ENCODE results near the gene NOL8. TPM values are rescaled to one million over a fixed set of nuclear protein-coding genes. Genes with fewer than 3 reads are reported as not detected.

NOL8 gene
- total and polyA plus RNA-seq, 2 experiments from 2014 or later: 26.0 to 42.7 TPM

- Histone ChIP-seq H3K36me3 (ENCODE audit: insufficient read depth) (peaks cover 99% of the 10 kb centered on the region), H3K4me3 (no peak overlapping the region), H3F3A (replicated peaks; ENCODE audit: low read depth) (peaks cover 23% of the 10 kb centered on the region; the same call in 1 of the 2 replicates), H3K27ac (ENCODE audit: low read depth) (no peak overlapping the region), H3K4me1 (ENCODE audit: insufficient read depth) (no peaks in the 10 kb centered on the region), H2AFZ (no peak overlapping the region), H3K4me2 (no peak overlapping the region), H3K9me2 (ENCODE audit: insufficient read depth) (no peaks in the 10 kb centered on the region), H3K27me3 (ENCODE audit: insufficient read depth) (no peaks in the 10 kb centered on the region), H3K79me2 (replicated peaks; ENCODE audit: insufficient read depth) (peaks cover 4% of the 10 kb centered on the region), H4K20me1 (replicated peaks; ENCODE audit: insufficient read depth) (peaks cover 28% of the 10 kb centered on the region)
- TF ChIP-seq, protein P1, sequence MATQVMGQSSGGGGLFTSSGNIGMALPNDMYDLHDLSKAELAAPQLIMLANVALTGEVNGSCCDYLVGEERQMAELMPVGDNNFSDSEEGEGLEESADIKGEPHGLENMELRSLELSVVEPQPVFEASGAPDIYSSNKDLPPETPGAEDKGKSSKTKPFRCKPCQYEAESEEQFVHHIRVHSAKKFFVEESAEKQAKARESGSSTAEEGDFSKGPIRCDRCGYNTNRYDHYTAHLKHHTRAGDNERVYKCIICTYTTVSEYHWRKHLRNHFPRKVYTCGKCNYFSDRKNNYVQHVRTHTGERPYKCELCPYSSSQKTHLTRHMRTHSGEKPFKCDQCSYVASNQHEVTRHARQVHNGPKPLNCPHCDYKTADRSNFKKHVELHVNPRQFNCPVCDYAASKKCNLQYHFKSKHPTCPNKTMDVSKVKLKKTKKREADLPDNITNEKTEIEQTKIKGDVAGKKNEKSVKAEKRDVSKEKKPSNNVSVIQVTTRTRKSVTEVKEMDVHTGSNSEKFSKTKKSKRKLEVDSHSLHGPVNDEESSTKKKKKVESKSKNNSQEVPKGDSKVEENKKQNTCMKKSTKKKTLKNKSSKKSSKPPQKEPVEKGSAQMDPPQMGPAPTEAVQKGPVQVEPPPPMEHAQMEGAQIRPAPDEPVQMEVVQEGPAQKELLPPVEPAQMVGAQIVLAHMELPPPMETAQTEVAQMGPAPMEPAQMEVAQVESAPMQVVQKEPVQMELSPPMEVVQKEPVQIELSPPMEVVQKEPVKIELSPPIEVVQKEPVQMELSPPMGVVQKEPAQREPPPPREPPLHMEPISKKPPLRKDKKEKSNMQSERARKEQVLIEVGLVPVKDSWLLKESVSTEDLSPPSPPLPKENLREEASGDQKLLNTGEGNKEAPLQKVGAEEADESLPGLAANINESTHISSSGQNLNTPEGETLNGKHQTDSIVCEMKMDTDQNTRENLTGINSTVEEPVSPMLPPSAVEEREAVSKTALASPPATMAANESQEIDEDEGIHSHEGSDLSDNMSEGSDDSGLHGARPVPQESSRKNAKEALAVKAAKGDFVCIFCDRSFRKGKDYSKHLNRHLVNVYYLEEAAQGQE (IDR thresholded peaks at IDR 0.05; ENCODE audit: unreplicated experiment): no peak
- TF ChIP-seq POLR2AphosphoS5 (IDR thresholded peaks at IDR 0.05; ENCODE audit: low read depth) (no peak), ZNF114 (CRISPR knock-in tag; IDR thresholded peaks at IDR 0.05) (no peak), STAT1 (IDR thresholded peaks at IDR 0.05; ENCODE audit: unreplicated experiment) (no peak), CREB1 (CRISPR knock-in tag; IDR thresholded peaks at IDR 0.05; ENCODE audit: low read depth) (no peak), EZH2phosphoT487 (IDR thresholded peaks at IDR 0.05; ENCODE audit: unreplicated experiment) (no peak), ZNF331 (CRISPR knock-in tag; IDR thresholded peaks at IDR 0.05; ENCODE audit: low read depth) (no peak), NANOG (IDR thresholded peaks at IDR 0.05; ENCODE audit: borderline replicate concordance) (no peak)
- TF ChIP-seq, protein P2, sequence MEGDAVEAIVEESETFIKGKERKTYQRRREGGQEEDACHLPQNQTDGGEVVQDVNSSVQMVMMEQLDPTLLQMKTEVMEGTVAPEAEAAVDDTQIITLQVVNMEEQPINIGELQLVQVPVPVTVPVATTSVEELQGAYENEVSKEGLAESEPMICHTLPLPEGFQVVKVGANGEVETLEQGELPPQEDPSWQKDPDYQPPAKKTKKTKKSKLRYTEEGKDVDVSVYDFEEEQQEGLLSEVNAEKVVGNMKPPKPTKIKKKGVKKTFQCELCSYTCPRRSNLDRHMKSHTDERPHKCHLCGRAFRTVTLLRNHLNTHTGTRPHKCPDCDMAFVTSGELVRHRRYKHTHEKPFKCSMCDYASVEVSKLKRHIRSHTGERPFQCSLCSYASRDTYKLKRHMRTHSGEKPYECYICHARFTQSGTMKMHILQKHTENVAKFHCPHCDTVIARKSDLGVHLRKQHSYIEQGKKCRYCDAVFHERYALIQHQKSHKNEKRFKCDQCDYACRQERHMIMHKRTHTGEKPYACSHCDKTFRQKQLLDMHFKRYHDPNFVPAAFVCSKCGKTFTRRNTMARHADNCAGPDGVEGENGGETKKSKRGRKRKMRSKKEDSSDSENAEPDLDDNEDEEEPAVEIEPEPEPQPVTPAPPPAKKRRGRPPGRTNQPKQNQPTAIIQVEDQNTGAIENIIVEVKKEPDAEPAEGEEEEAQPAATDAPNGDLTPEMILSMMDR (conservative IDR thresholded peaks at IDR 0.05; ENCODE audit: low read depth in 2 of 2): no peak
- Mint-ChIP-seq H3K4me1 (no peaks in the 10 kb centered on the region), H3K4me3 (no peak overlapping the region), H3K27ac (no peak overlapping the region), H3K27me3 (ENCODE audit: insufficient read depth, low read depth, poor library complexity) (no peaks in the 10 kb centered on the region), H3K9me3 (no peaks in the 10 kb centered on the region), H3K36me3 (ENCODE audit: low read depth) (peaks cover 98% of the 10 kb centered on the region)
- ATAC-seq (no peak), DNase-seq (ENCODE audit: low spot score) (no peak)
Measured at GRCh38 chr9:92265154-92265553, 60.0 kb downstream of the NOL8 start.

DNA sequence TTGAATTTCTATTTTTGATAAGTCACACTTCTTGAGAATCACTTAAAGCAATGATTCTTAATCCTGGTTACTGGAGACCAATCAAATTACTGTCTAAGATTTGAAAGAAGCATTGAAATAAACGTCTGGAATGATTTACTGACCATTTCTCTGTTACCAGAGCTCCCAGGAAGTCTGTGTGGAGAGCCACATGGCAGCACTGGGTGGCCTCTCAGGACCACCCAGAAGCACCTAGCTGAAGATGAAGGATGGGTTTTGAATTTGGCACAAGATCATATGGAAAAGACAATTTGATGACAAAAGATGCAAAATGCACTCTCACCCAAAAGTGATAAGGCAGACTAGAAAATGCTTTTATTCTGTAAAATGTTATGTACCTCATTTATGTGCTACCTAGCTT is 62.0 kb downstream of the NOL8 start:
- ATAC-seq (no peak), DNase-seq (ENCODE audit: low spot score) (no peak)
- no peak overlapping the region for H3K27ac ChIP-seq (ENCODE audit: low read depth)
- peaks cover 34% of the 10 kb centered on the region for H4K20me1 ChIP-seq (replicated peaks; ENCODE audit: insufficient read depth)
- peaks cover 29% of the 10 kb centered on the region; the same call in 1 of the 2 replicates for H3F3A ChIP-seq (replicated peaks; ENCODE audit: low read depth)
- no peak overlapping the region for H2AFZ ChIP-seq
- no peaks in the 10 kb centered on the region for H3K4me1 ChIP-seq (ENCODE audit: insufficient read depth)
- H3K27ac Mint-ChIP-seq: no peak overlapping the region
- H3K4me1 Mint-ChIP-seq: no peaks in the 10 kb centered on the region
- H3K27me3 ChIP-seq (ENCODE audit: insufficient read depth): no peaks in the 10 kb centered on the region
- H3K4me3 Mint-ChIP-seq: no peak overlapping the region
- H3K9me2 ChIP-seq (ENCODE audit: insufficient read depth): no peaks in the 10 kb centered on the region
- no peaks in the 10 kb centered on the region for H3K27me3 Mint-ChIP-seq (ENCODE audit: insufficient read depth, low read depth, poor library complexity)
- H3K36me3 Mint-ChIP-seq (ENCODE audit: low read depth): peaks cover 98% of the 10 kb centered on the region
- H3K9me3 Mint-ChIP-seq: no peaks in the 10 kb centered on the region
- H3K79me2 ChIP-seq (replicated peaks; ENCODE audit: insufficient read depth): peaks cover 8% of the 10 kb centered on the region
- H3K36me3 ChIP-seq (ENCODE audit: insufficient read depth): peaks cover 99% of the 10 kb centered on the region
- H3K4me2 ChIP-seq: no peak overlapping the region
- no peak overlapping the region for H3K4me3 ChIP-seq
- TF ChIP-seq EZH2 (IDR thresholded peaks at IDR 0.05; ENCODE audit: low read depth, unreplicated experiment) (no peak), JUNB (IDR thresholded peaks at IDR 0.05; ENCODE audit: unreplicated experiment) (no peak), STAT1 (IDR thresholded peaks at IDR 0.05; ENCODE audit: unreplicated experiment) (no peak), ETS1 (IDR thresholded peaks at IDR 0.05) (no peak), NANOG (IDR thresholded peaks at IDR 0.05; ENCODE audit: borderline replicate concordance) (no peak), ZNF331 (CRISPR knock-in tag; IDR thresholded peaks at IDR 0.05; ENCODE audit: low read depth) (no peak)
- TF ChIP-seq, protein P2 (conservative IDR thresholded peaks at IDR 0.05; ENCODE audit: low read depth in 2 of 2): no peak

Data from GM23338 (cell line).